WTC11 (cell line): ENCODE results near the gene AZU1. TPM values are rescaled to one million over a fixed set of nuclear protein-coding genes. Genes with fewer than 3 reads are reported as not detected.

ENCODE experiments used
- ATAC-seq: fragments of 200-7000 bp; cut with Tn5 transposase; 2 replicates; pipeline ENCODE4 v1.10.0; 2021; ENCODE audit warnings: mild to moderate bottlenecking, moderate library complexity
- CTCF ChIA-PET: fragments of 300-600 bp; sonication (Branson Sonifier 250); formaldehyde crosslinking; loops from one replicate; lab custom pipeline; 2021; ENCODE audit warnings: antibody characterized with exemption; lab: Charles Lee
- POLR2A ChIA-PET: fragments of 350-600 bp; sonication (Branson Sonifier 250); formaldehyde crosslinking; loops from one replicate; lab custom pipeline; 2021; ENCODE audit warnings: antibody characterized with exemption; lab: Charles Lee
- DNase-seq: peaks from one replicate; pipeline ENCODE4 v3.0.0; 2021; ENCODE audit warnings: low spot score
- H3K27ac Mint-ChIP-seq: 2 replicates; pipeline ENCODE4 v1.8.0; 2021; ENCODE audit warnings: mixed read lengths
- H3K27me3 Mint-ChIP-seq: 2 replicates; pipeline ENCODE4 v1.8.0; 2021; ENCODE audit warnings: low read depth, mild to moderate bottlenecking, moderate library complexity, mixed read lengths
- H3K36me3 Mint-ChIP-seq: 2 replicates; pipeline ENCODE4 v1.8.0; 2021; ENCODE audit warnings: mixed read lengths
- H3K4me1 Mint-ChIP-seq: 2 replicates; pipeline ENCODE4 v1.8.0; 2022; ENCODE audit warnings: mixed read lengths
- H3K4me3 Mint-ChIP-seq: 2 replicates; pipeline ENCODE4 v1.8.0; 2021; ENCODE audit warnings: mild to moderate bottlenecking, moderate library complexity, mixed read lengths
- H3K9me3 Mint-ChIP-seq: 2 replicates; pipeline ENCODE4 v1.8.0; 2021; ENCODE audit warnings: mixed read lengths
- ATF2 ChIP-seq: sonication (generic); formaldehyde crosslinking; IDR thresholded peaks from 2 replicates; pipeline ENCODE4 v1.8.1; 2022; ENCODE audit warnings: low read depth, missing genetic modification reagents, borderline replicate concordance
- GABPB1 ChIP-seq: sonication (generic); formaldehyde crosslinking; IDR thresholded peaks from 2 replicates; pipeline ENCODE4 v1.8.1; 2023; ENCODE audit warnings: mild to moderate bottlenecking, missing genetic modification reagents
- HMGA2 ChIP-seq: fragments of 250-450 bp; sonication (Bioruptor Pico); IDR thresholded peaks from 2 replicates; pipeline ENCODE4 v1.4.0; 2021; ENCODE audit warnings: mild to moderate bottlenecking, moderate library complexity
- JAZF1 ChIP-seq: fragments of 250-450 bp; sonication (Bioruptor Pico); IDR thresholded peaks from 2 replicates; pipeline ENCODE4 v1.9.0; 2021; ENCODE audit warnings: moderate library complexity, mild to moderate bottlenecking, inconsistent platforms
- MXD4 ChIP-seq: fragments of 250-450 bp; sonication (Bioruptor Pico); IDR thresholded peaks from 2 replicates; pipeline ENCODE4 v1.8.0; 2021; ENCODE audit warnings: mild to moderate bottlenecking, moderate library complexity, borderline replicate concordance
- NFATC4 ChIP-seq: fragments of 250-450 bp; sonication (Bioruptor Pico); IDR thresholded peaks from 2 replicates; pipeline ENCODE4 v1.9.0; 2021; ENCODE audit warnings: mild to moderate bottlenecking
- NFE2L1 ChIP-seq: sonication (generic); formaldehyde crosslinking; IDR thresholded peaks from 2 replicates; pipeline ENCODE4 v1.8.1; 2023; ENCODE audit warnings: missing genetic modification reagents
- PRDM15 ChIP-seq: sonication (generic); formaldehyde crosslinking; IDR thresholded peaks from 2 replicates; pipeline ENCODE4 v1.8.0; 2022; ENCODE audit warnings: missing genetic modification reagents
- RELA ChIP-seq: sonication (generic); formaldehyde crosslinking; IDR thresholded peaks from 2 replicates; pipeline ENCODE4 v1.8.1; 2022; ENCODE audit warnings: missing genetic modification reagents, mild to moderate bottlenecking, borderline replicate concordance
- TEAD1 ChIP-seq: sonication (generic); formaldehyde crosslinking; IDR thresholded peaks from 2 replicates; pipeline ENCODE4 v1.8.0; 2022; ENCODE audit warnings: mild to moderate bottlenecking, missing genetic modification reagents
- USF2 ChIP-seq: sonication (generic); formaldehyde crosslinking; IDR thresholded peaks from 2 replicates; pipeline ENCODE4 v1.8.1; 2023; ENCODE audit warnings: mild to moderate bottlenecking, missing genetic modification reagents, moderate library complexity
- ZNF425 ChIP-seq: fragments of 250-450 bp; sonication (Bioruptor Pico); conservative IDR thresholded peaks from 2 replicates; pipeline ENCODE4 v1.9.0; 2021; ENCODE audit warnings: mild to moderate bottlenecking
- total RNA-seq: library from RNA; stranded (reverse); gene quantifications from 3 replicates; pipeline ENCODE4 v1.2.3, GENCODE V29; 2021
- TF ChIP-seq, protein P1 (sequence below): fragments of 250-450 bp; sonication (Bioruptor Pico); IDR thresholded peaks from 2 replicates; pipeline ENCODE4 v1.8.0; 2021; ENCODE audit warnings: mild to moderate bottlenecking

The AZU1 gene
- total RNA-seq, 1 experiment from 2014 or later = 1.2 TPM

DNA sequence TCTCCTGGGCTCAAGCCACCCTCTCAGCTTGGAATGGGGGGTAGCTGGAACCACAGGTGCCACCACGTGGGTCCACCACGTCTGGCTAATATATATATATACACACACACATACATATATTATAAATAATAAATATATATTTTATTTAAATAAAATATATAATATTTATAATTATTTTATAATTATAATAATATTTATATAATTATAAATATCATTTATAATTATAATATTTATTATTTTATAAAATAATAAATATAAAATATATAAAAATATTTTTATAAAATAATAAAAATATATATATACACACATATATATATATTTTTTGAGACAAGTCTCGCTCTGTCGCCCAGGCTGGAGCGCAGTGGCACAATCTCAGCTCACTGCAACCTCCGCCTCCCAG, 26.9 kb downstream of the AZU1 start:
- no peak overlapping the region for H3K4me3 Mint-ChIP-seq
- no peaks in the 10 kb centered on the region for H3K36me3 Mint-ChIP-seq
- ChIA-PET POLR2A (interaction anchor here (0.7 kb wide), 1 partner anchor 1645 kb away, joined by 5 read pairs; no protein-coding TSS in a partner anchor), CTCF (interaction anchor here (3.0 kb wide), 1 partner anchor 65 kb away, joined by 13 read pairs; no protein-coding TSS in a partner anchor)
- DNase-seq = no peak
- no peak for ATAC-seq
- H3K4me1 Mint-ChIP-seq = no peaks in the 10 kb centered on the region
- H3K27ac Mint-ChIP-seq = no peak overlapping the region
- no peaks in the 10 kb centered on the region for H3K9me3 Mint-ChIP-seq
- TF ChIP-seq GABPB1 (no peak), HMGA2 (peak; percentile 97), PRDM15 (CRISPR knock-in tag) (no peak)
- TF ChIP-seq, protein P1, sequence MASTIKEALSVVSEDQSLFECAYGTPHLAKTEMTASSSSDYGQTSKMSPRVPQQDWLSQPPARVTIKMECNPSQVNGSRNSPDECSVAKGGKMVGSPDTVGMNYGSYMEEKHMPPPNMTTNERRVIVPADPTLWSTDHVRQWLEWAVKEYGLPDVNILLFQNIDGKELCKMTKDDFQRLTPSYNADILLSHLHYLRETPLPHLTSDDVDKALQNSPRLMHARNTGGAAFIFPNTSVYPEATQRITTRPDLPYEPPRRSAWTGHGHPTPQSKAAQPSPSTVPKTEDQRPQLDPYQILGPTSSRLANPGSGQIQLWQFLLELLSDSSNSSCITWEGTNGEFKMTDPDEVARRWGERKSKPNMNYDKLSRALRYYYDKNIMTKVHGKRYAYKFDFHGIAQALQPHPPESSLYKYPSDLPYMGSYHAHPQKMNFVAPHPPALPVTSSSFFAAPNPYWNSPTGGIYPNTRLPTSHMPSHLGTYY = no peak
- H3K27me3 Mint-ChIP-seq = peaks cover 20% of the 10 kb centered on the region

DNA sequence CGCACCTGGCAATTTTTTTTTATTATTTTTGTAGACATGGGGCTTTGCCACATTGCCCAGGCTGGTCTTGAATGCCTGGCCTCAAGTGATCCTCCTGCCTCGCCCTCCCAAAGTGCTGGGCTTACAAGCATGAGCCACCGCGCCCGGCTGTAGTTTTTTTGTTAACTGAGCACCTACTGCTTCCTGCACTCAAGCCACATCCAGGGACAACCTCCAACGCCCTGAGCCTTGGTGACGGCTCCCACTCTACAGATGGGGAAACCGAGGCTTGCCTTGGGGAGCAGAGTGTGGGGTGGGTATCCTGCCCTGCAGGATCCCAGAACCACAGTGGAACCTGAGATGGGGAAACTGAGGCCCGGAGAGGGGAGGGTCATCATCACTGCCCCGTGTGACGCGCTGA, 27.5 kb downstream of the AZU1 start:
- ChIA-PET POLR2A (no interaction called here), CTCF (interaction anchor here (1.0 to 3.0 kb wide), 3 partner anchors 18 to 129 kb away, joined by 3 to 13 read pairs (median 5); partner anchors contain the start of gene WDR18)
- Mint-ChIP-seq H3K36me3 (no peaks in the 10 kb centered on the region), H3K4me1 (no peaks in the 10 kb centered on the region), H3K27me3 (peaks cover 26% of the 10 kb centered on the region), H3K9me3 (no peaks in the 10 kb centered on the region), H3K27ac (no peak overlapping the region), H3K4me3 (no peak overlapping the region)
- DNase-seq (no peak), ATAC-seq (no peak)
- TF ChIP-seq MXD4 (no peak), TEAD1 (no peak), JAZF1 (CRISPR knock-in tag) (no peak), RELA (CRISPR knock-in tag) (no peak), ZNF425 (CRISPR knock-in tag) (no peak), ATF2 (CRISPR knock-in tag) (no peak), USF2 (CRISPR knock-in tag) (no peak), NFATC4 (CRISPR knock-in tag) (no peak), NFE2L1 (no peak)
